ENCODE data around the gene TLR6.

DNA sequence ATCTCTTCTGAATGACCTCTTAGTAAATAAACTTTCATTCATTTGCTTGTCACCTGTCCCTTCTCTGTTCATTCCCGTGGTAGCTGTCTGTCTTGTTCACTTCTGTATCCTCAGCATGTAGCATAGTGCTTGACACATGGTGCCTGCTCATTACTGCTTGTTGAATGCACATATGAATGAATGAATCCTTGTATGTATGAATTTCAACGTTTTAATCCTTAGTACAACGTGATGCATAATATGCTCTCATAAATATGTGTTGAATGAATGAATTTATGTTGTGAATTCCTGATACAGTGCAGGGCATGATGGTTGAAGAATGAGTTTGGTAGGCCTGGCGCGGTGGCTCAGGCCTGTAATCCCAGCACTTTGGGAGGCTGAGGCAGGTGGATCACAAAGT is 76.8 kb downstream of the TLR6 start:
- TF ChIP-seq CTCF (IDR thresholded peaks at IDR 0.05): no peak
- no peak for TF ChIP-seq RAD21 (IDR thresholded peaks at IDR 0.05; ENCODE audit: low read length)
- no peak for TF ChIP-seq YY1 (IDR thresholded peaks at IDR 0.05; ENCODE audit: low read depth)
- TF ChIP-seq MXI1 (IDR thresholded peaks at IDR 0.05; ENCODE audit: low read depth, low read length): no peak
- TF ChIP-seq EZH2phosphoT487 (IDR thresholded peaks at IDR 0.05; ENCODE audit: borderline replicate concordance, low read depth): no peak
- no peak for TF ChIP-seq POLR2AphosphoS5 (IDR thresholded peaks at IDR 0.05; ENCODE audit: low read depth, low read length)
- TF ChIP-seq TEAD4 (IDR thresholded peaks at IDR 0.05; ENCODE audit: borderline replicate concordance, insufficient read depth): no peak

All from SK-N-SH (cell line).